Measurements from ENCODE around the gene POC1B. TPM values are rescaled to one million over a fixed set of nuclear protein-coding genes. Genes with fewer than 3 reads are reported as not detected.

Gene POC1B
- total RNA-seq, 1 donor from 2014 or later, result 6.7 TPM

- intact Hi-C loops (cut with DNase I), result loop anchor here (10.0 kb wide), 1 partner anchor 1585 kb away; no protein-coding TSS in a partner anchor
- DNase-seq (ENCODE audit: missing footprints), result no peak
- ATAC-seq, result no peak
These were observed 145.9 kb downstream of the POC1B start for GRCh38 chr12:89379839-89380467.

GRCh38 chr12:89379148-89379838 lies 146.6 kb downstream of the POC1B start:
- intact Hi-C loops (cut with DNase I), result no loop called here
- ATAC-seq, result no peak
- no peak for DNase-seq (ENCODE audit: missing footprints)

- intact Hi-C loops (cut with DNase I), result no loop called here
- ATAC-seq, result no peak
These were observed 149.0 kb downstream of the POC1B start for GRCh38 chr12:89376844-89377243.

GRCh38 chr12:89376202-89376529 lies 149.7 kb downstream of the POC1B start:
- DNase-seq (ENCODE audit: missing footprints) (no peak), ATAC-seq (no peak)
- intact Hi-C loops (cut with DNase I), result no loop called here

More at GRCh38 chr12:89376844-89377243, 149.0 kb downstream of the POC1B start:
- DNase-seq (ENCODE audit: missing footprints), result no peak

- DNase-seq (ENCODE audit: missing footprints) (no peak), ATAC-seq (peak; percentile 81)
- intact Hi-C loops (cut with DNase I), result no loop called here
These were observed 151.9 kb downstream of the POC1B start for GRCh38 chr12:89373763-89374572.

- ATAC-seq (peak; percentile 42), DNase-seq (ENCODE audit: missing footprints) (no peak)
- intact Hi-C loops (cut with DNase I), result no loop called here
These were observed 153.1 kb downstream of the POC1B start for GRCh38 chr12:89372584-89373370.

GRCh38 chr12:89370850-89371249 lies 155.0 kb downstream of the POC1B start:
- ATAC-seq (no peak), DNase-seq (ENCODE audit: missing footprints) (no peak)
- intact Hi-C loops (cut with DNase I), result no loop called here

GRCh38 chr12:89370421-89370831 lies 155.4 kb downstream of the POC1B start:
- intact Hi-C loops (cut with DNase I), result no loop called here
- DNase-seq (ENCODE audit: missing footprints), result no peak
- no peak for ATAC-seq

Other genes with a start within 250 kb of the POC1B start
- 25.0 TPM for gene DUSP6, start 173.5 kb downstream of the POC1B start, total RNA-seq
- gene GALNT4, start 1.3 kb downstream of the POC1B start, total RNA-seq, result 2.3 TPM
- 12.6 TPM for gene ATP2B1, start 182.8 kb upstream of the POC1B start, total RNA-seq